Activated naive CD4-positive, alpha-beta T cell treated with anti-CD3 and anti-CD28 coated beads for 36 hours (primary cell): ENCODE measurements around the gene RTF1. TPM values are rescaled to one million over a fixed set of nuclear protein-coding genes. Genes with fewer than 3 reads are reported as not detected.
"Not testable (repeated sequence)": the region's sequence is repeated elsewhere in the genome, so short reads cannot be mapped to it uniquely, and the experiment has no call there.

Experiments
- CTCF ChIA-PET: fragments of 350-600 bp; sonication (Branson Sonifier 250); formaldehyde crosslinking; loops from one replicate; lab custom pipeline; 2021; ENCODE audit warnings: antibody characterized with exemption; lab: Charles Lee
- DNase-seq: peaks from one replicate; pipeline ENCODE4 v3.0.0-alpha.2; 2020
- H3K27ac Mint-ChIP-seq: one replicate; pipeline ENCODE4 v1.8.0; 2021; ENCODE audit warnings: mild to moderate bottlenecking, mixed read lengths
- H3K27me3 Mint-ChIP-seq: one replicate; pipeline ENCODE4 v1.8.0; 2021; ENCODE audit warnings: low read depth, mixed read lengths
- H3K36me3 Mint-ChIP-seq: one replicate; pipeline ENCODE4 v1.8.0; 2021; ENCODE audit warnings: low read depth, mixed read lengths
- H3K4me1 Mint-ChIP-seq: one replicate; pipeline ENCODE4 v1.8.0; 2021; ENCODE audit warnings: low read depth, mixed read lengths
- H3K4me3 Mint-ChIP-seq: one replicate; pipeline ENCODE4 v1.8.0; 2021; ENCODE audit warnings: mild to moderate bottlenecking, moderate library complexity, mixed read lengths
- H3K9me3 Mint-ChIP-seq: one replicate; pipeline ENCODE4 v1.8.0; 2021; ENCODE audit warnings: mixed read lengths
- intact Hi-C: fragments of 100-400 bp; cut with micrococcal nuclease; formaldehyde crosslinking; loops from one replicate; pipeline ENCODE4 v1.15.1; 2023
- total RNA-seq, 2 experiments: library from RNA; stranded (reverse); gene quantifications; one replicate each; pipeline ENCODE4 v1.2.3, GENCODE V29; 2021

Gene RTF1
- total RNA-seq: 10 to 100 TPM; 18.7 to 19.5 TPM

- CTCF ChIA-PET: no interaction called here
- H3K36me3 Mint-ChIP-seq: peaks cover 10% of the 10 kb centered on the region
These were observed at the start of gene RTF1 for GRCh38 chr15:41416742-41417417. RTF1 (plus strand) TSS chr15:41417095; CDS start chr15:41417116, 21 bp downstream.

GRCh38 chr15:41367418-41367817 is 49.5 kb upstream of the RTF1 start:
- H3K27ac Mint-ChIP-seq: no peak overlapping the region

More at GRCh38 chr15:41416742-41417417, at the start of gene RTF1:
- peak; percentile 95 for DNase-seq
- Mint-ChIP-seq H3K4me1 (peaks cover 43% of the 10 kb centered on the region), H3K4me3 (peak within 1 kb of the TSS; percentile 87), H3K27me3 (no peaks in the 10 kb centered on the region), H3K9me3 (no peaks in the 10 kb centered on the region), H3K27ac (peak within 1 kb of the TSS; percentile 89)
- intact Hi-C loops: loop anchor here (1.0 to 5.0 kb wide), 5 partner anchors 15 to 186 kb away; partner anchors contain the start of genes CHP1, EXD1, ITPKA and NDUFAF1

GRCh38 chr15:41377978-41378377 is 38.9 kb upstream of the RTF1 start:
- H3K36me3 Mint-ChIP-seq: peaks cover 40% of the 10 kb centered on the region
- H3K4me3 Mint-ChIP-seq: no peak overlapping the region
- DNase-seq: no peak
- intact Hi-C loops: no loop called here
- CTCF ChIA-PET: no interaction called here
- no peaks in the 10 kb centered on the region for H3K9me3 Mint-ChIP-seq
- H3K27ac Mint-ChIP-seq: no peak overlapping the region
- no peaks in the 10 kb centered on the region for H3K4me1 Mint-ChIP-seq
- no peaks in the 10 kb centered on the region for H3K27me3 Mint-ChIP-seq

More at GRCh38 chr15:41367418-41367817, 49.5 kb upstream of the RTF1 start:
- Mint-ChIP-seq H3K4me3 (no peak overlapping the region), H3K27me3 (no peaks in the 10 kb centered on the region), H3K9me3 (no peaks in the 10 kb centered on the region), H3K4me1 (no peaks in the 10 kb centered on the region), H3K36me3 (peaks cover 66% of the 10 kb centered on the region)
- DNase-seq: no peak
- CTCF ChIA-PET: no interaction called here
- intact Hi-C loops: loop anchor here (1.0 kb wide), 1 partner anchor 34 kb away; no protein-coding TSS in a partner anchor

GRCh38 chr15:41383974-41384749 is 32.7 kb upstream of the RTF1 start:
- intact Hi-C loops, H3K4me1 Mint-ChIP-seq, DNase-seq, H3K27me3 Mint-ChIP-seq, H3K9me3 Mint-ChIP-seq, H3K27ac Mint-ChIP-seq, CTCF ChIA-PET, H3K4me3 Mint-ChIP-seq: not testable (repeated sequence)
- peaks cover 19% of the 10 kb centered on the region for H3K36me3 Mint-ChIP-seq

- Mint-ChIP-seq H3K9me3 (no peaks in the 10 kb centered on the region), H3K27ac (no peak overlapping the region), H3K36me3 (peaks cover 9% of the 10 kb centered on the region), H3K27me3 (no peaks in the 10 kb centered on the region), H3K4me3 (no peak overlapping the region), H3K4me1 (peaks cover 3% of the 10 kb centered on the region)
- intact Hi-C loops: no loop called here
- CTCF ChIA-PET: interaction anchor here (1.0 kb wide), 1 partner anchor 484 kb away, joined by 3 read pairs; no protein-coding TSS in a partner anchor
- DNase-seq: no peak
These were observed 29.2 kb upstream of the RTF1 start for GRCh38 chr15:41387646-41388045.

GRCh38 chr15:41392659-41393058 is 24.2 kb upstream of the RTF1 start:
- Mint-ChIP-seq H3K27me3 (no peaks in the 10 kb centered on the region), H3K9me3 (no peaks in the 10 kb centered on the region), H3K36me3 (peaks cover 19% of the 10 kb centered on the region), H3K4me1 (peaks cover 17% of the 10 kb centered on the region), H3K27ac (no peak overlapping the region), H3K4me3 (no peak overlapping the region)
- intact Hi-C loops: no loop called here
- CTCF ChIA-PET: no interaction called here
- DNase-seq: no peak

GRCh38 chr15:41394924-41395323 is 22.0 kb upstream of the RTF1 start:
- Mint-ChIP-seq H3K4me1 (peaks cover 17% of the 10 kb centered on the region), H3K27ac (peak overlapping the region; percentile 82), H3K4me3 (no peak overlapping the region), H3K27me3 (no peaks in the 10 kb centered on the region), H3K9me3 (no peaks in the 10 kb centered on the region), H3K36me3 (peaks cover 19% of the 10 kb centered on the region)
- CTCF ChIA-PET: no interaction called here
- intact Hi-C loops: no loop called here
- no peak for DNase-seq

GRCh38 chr15:41396111-41396510 is 20.8 kb upstream of the RTF1 start:
- Mint-ChIP-seq H3K36me3 (peaks cover 19% of the 10 kb centered on the region), H3K27ac (no peak overlapping the region), H3K27me3 (no peaks in the 10 kb centered on the region), H3K4me1 (peaks cover 20% of the 10 kb centered on the region), H3K9me3 (no peaks in the 10 kb centered on the region), H3K4me3 (no peak overlapping the region)
- intact Hi-C loops: no loop called here
- no peak for DNase-seq
- CTCF ChIA-PET: no interaction called here

- Mint-ChIP-seq H3K36me3 (peaks cover 3% of the 10 kb centered on the region), H3K4me3 (peak overlapping the region; percentile 89), H3K9me3 (no peaks in the 10 kb centered on the region), H3K4me1 (peaks cover 17% of the 10 kb centered on the region), H3K27me3 (no peaks in the 10 kb centered on the region), H3K27ac (peak overlapping the region; percentile 87)
- intact Hi-C loops: loop anchor here (1.0 to 5.0 kb wide), 8 partner anchors 14 to 460 kb away; partner anchors contain the start of genes CHP1, EXD1, INO80 and ITPKA
- DNase-seq: no peak
- CTCF ChIA-PET: interaction anchor here (0.6 to 0.9 kb wide), 2 partner anchors 184 to 285 kb away, joined by 3 to 7 read pairs; no protein-coding TSS in a partner anchor
These were observed 15.0 kb upstream of the RTF1 start for GRCh38 chr15:41401904-41402267.

- no peak for DNase-seq
- Mint-ChIP-seq H3K27ac (no peak overlapping the region), H3K27me3 (no peaks in the 10 kb centered on the region), H3K4me3 (no peak overlapping the region), H3K36me3 (peaks cover 3% of the 10 kb centered on the region), H3K4me1 (peaks cover 13% of the 10 kb centered on the region), H3K9me3 (no peaks in the 10 kb centered on the region)
- CTCF ChIA-PET: no interaction called here
- intact Hi-C loops: no loop called here
These were observed 9.6 kb upstream of the RTF1 start for GRCh38 chr15:41407341-41407740.

GRCh38 chr15:41408234-41408641 is 8.7 kb upstream of the RTF1 start:
- H3K27me3 Mint-ChIP-seq: no peaks in the 10 kb centered on the region
- H3K4me1 Mint-ChIP-seq: peaks cover 9% of the 10 kb centered on the region
- H3K9me3 Mint-ChIP-seq: no peaks in the 10 kb centered on the region
- H3K27ac Mint-ChIP-seq: no peak overlapping the region
- CTCF ChIA-PET: no interaction called here
- intact Hi-C loops: no loop called here
- peaks cover 3% of the 10 kb centered on the region for H3K36me3 Mint-ChIP-seq
- H3K4me3 Mint-ChIP-seq: no peak overlapping the region
- no peak for DNase-seq

- H3K27me3 Mint-ChIP-seq: no peaks in the 10 kb centered on the region
- H3K27ac Mint-ChIP-seq: no peak overlapping the region
- H3K36me3 Mint-ChIP-seq: peaks cover 7% of the 10 kb centered on the region
- no peak overlapping the region for H3K4me3 Mint-ChIP-seq
- no peak for DNase-seq
- no peaks in the 10 kb centered on the region for H3K9me3 Mint-ChIP-seq
- intact Hi-C loops: no loop called here
- H3K4me1 Mint-ChIP-seq: peaks cover 13% of the 10 kb centered on the region
- CTCF ChIA-PET: no interaction called here
These were observed 5.9 kb upstream of the RTF1 start for GRCh38 chr15:41411031-41411430.
